Measurements from ENCODE around the gene DHX29.
"Not testable (repeated sequence)": the region's sequence is repeated elsewhere in the genome, so short reads cannot be mapped to it uniquely, and the experiment has no call there.

Gene DHX29

DNA sequence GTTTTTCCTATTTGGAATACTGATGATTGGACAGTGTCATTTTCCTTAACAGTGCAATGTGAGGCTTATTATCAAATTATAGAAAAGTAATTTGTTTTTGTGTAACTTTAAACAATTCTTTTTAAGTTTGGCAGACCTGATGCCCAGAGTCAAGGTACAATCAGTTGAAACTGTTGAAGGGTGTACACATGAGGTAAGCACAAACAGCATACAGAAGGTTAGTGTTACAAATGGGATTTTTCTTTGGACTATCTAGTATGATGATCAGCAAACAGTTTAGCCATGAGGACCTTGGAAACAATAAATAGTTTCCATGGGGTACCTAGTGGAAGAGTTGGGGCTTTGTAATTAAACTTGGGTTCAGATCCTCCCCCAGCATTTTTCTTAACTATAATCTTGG is 16.5 kb upstream of the DHX29 start:
- Histone ChIP-seq H3K4me3 (ENCODE audit: low read depth, low read length) (no peak overlapping the region), H3K4me1 (no peaks in the 10 kb centered on the region), H3K27me3 (no peaks in the 10 kb centered on the region), H3K9me3 (no peaks in the 10 kb centered on the region), H3K36me3 (peaks cover 45% of the 10 kb centered on the region)
- no peak for DNase-seq
- TF ChIP-seq, protein P1, sequence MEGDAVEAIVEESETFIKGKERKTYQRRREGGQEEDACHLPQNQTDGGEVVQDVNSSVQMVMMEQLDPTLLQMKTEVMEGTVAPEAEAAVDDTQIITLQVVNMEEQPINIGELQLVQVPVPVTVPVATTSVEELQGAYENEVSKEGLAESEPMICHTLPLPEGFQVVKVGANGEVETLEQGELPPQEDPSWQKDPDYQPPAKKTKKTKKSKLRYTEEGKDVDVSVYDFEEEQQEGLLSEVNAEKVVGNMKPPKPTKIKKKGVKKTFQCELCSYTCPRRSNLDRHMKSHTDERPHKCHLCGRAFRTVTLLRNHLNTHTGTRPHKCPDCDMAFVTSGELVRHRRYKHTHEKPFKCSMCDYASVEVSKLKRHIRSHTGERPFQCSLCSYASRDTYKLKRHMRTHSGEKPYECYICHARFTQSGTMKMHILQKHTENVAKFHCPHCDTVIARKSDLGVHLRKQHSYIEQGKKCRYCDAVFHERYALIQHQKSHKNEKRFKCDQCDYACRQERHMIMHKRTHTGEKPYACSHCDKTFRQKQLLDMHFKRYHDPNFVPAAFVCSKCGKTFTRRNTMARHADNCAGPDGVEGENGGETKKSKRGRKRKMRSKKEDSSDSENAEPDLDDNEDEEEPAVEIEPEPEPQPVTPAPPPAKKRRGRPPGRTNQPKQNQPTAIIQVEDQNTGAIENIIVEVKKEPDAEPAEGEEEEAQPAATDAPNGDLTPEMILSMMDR (IDR thresholded peaks at IDR 0.05; ENCODE audit: low read depth, low read length) = no peak

DNA sequence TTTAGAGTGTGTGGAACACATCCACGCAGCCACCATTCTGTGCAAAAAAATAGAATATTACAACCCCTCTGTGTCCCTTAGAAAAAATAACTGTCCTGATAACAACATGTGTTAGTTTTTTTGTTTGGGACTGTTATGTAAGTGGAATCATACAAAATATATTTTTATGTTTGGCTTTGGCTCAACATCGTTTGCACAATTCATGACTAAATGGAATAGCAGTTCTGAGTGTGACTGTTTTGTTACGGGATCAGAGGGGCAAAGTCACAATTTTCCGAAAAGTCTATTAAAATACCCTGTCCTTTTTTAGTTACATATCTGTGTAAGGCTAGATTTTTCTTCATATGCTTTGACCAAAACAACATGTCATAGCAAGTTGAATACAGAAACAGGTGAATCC is 13.1 kb upstream of the DHX29 start:
- Histone ChIP-seq H3K27me3 (no peaks in the 10 kb centered on the region), H3K9me3 (0 out of 2 replicates have a peak, but pooled peaks cover 2% of the 10 kb centered on the region), H3K4me1 (no peaks in the 10 kb centered on the region), H3K4me3 (ENCODE audit: low read depth, low read length) (no peak overlapping the region), H3K36me3 (peaks cover 32% of the 10 kb centered on the region)
- no peak for DNase-seq
- TF ChIP-seq, protein P1 (IDR thresholded peaks at IDR 0.05; ENCODE audit: low read depth, low read length) = no peak

DNA sequence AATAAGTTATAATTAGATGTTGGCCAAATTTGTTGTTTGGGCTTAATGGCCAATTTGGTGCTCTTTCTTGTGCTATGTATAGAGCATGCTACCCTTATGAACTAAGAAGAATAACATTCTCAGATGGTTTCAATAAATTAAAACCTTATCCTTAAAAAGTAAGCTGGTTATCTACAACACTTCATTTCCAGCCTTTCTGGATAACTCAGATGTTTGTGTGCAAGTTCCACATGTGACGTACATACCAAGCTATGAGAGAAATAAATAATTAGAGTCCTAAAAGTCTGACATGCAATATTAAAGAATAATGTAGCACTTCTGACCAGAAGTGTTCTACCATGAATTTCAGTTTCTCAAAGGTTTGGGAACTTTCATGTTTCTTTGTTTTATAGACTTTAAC is 12.0 kb upstream of the DHX29 start:
- TF ChIP-seq, protein P1 (IDR thresholded peaks at IDR 0.05; ENCODE audit: low read depth, low read length) = no peak
- no peak for DNase-seq
- Histone ChIP-seq H3K36me3 (peaks cover 27% of the 10 kb centered on the region), H3K27me3 (no peaks in the 10 kb centered on the region), H3K4me3 (ENCODE audit: low read depth, low read length) (no peak overlapping the region), H3K9me3 (0 out of 2 replicates have a peak, but pooled peaks cover 2% of the 10 kb centered on the region), H3K4me1 (no peaks in the 10 kb centered on the region)

DNA sequence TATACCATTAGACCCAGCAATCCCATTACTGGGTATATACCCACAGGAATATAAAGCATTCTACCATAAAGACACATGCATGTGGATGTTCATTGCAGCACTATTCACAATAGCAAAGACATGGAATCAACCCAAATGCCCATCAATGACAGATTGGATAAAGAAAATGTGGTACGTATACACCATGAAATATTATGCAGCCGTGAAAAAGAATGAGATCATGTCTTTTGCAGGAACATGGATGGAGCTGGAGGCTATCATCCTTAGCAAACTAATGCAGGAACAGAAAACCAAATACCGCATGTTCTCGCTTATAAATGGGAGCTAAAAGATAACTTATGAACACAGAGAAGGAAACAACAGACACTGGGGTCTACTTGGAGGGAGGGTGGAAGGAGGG is 10.7 kb upstream of the DHX29 start:
- H3K4me1 ChIP-seq; DNase-seq; H3K9me3 ChIP-seq; H3K4me3 ChIP-seq (ENCODE audit: low read depth, low read length); H3K27me3 ChIP-seq: not testable (repeated sequence)
- H3K36me3 ChIP-seq = peaks cover 23% of the 10 kb centered on the region

DNA sequence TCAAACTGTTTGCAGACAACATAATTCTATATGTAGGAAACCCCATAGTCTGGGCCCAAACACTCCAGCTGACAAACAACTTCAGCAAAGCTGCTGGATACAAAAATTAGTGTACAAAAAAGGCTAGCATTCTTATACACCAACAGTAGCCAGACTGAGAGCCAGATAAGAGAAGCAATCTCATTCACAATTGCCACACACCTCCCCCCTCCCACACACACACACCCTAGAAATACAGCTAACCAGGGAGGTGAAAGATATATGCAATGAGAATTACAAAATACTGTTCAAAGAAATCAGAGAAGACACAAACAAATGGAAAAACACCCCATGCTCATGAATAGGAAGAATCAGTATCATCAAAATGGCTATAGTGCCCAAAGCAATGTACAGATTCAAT is 9.3 kb upstream of the DHX29 start:
- Histone ChIP-seq H3K27me3 (no peaks in the 10 kb centered on the region), H3K9me3 (0 out of 2 replicates have a peak, but pooled peaks cover 2% of the 10 kb centered on the region), H3K4me3 (ENCODE audit: low read depth, low read length) (no peak overlapping the region), H3K36me3 (peaks cover 28% of the 10 kb centered on the region), H3K4me1 (no peaks in the 10 kb centered on the region)
- no peak for DNase-seq
- TF ChIP-seq, protein P1 (IDR thresholded peaks at IDR 0.05; ENCODE audit: low read depth, low read length) = no peak

DNA sequence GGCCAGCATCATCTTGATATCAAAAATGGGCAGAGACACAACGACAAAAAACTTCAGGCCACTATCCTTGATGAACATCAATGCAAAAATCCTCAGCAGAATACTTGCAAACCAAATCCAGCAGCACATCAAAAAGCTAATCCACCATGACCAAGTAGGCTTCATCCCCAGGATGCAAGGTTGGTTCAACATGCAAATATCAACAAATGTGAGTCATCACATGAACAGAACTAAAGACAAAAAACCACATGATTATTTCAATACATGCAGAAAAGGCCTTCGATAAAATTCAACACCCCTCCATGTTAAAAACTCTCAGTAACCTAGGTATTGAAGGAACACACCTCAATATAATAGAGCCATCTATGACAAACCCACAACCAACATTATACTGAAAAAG is 8.8 kb upstream of the DHX29 start:
- no peak for DNase-seq
- H3K9me3 ChIP-seq = 0 out of 2 replicates have a peak, but pooled peaks cover 2% of the 10 kb centered on the region
- H3K36me3 ChIP-seq = peaks cover 32% of the 10 kb centered on the region
- TF ChIP-seq, protein P1 (IDR thresholded peaks at IDR 0.05; ENCODE audit: low read depth, low read length) = no peak
- H3K4me1 ChIP-seq = no peaks in the 10 kb centered on the region
- no peaks in the 10 kb centered on the region for H3K27me3 ChIP-seq
- no peak overlapping the region for H3K4me3 ChIP-seq (ENCODE audit: low read depth, low read length)

Data from BE2C (cell line).